GM21723 (cell line): ENCODE results near the gene TLE6.
"Not testable (repeated sequence)": the region's sequence is repeated elsewhere in the genome, so short reads cannot be mapped to it uniquely, and the experiment has no call there.

Experiments
- ATAC-seq: cut with Tn5 transposase; IDR thresholded peaks from one replicate; pipeline ENCODE4 v1.9.1; 2021; ENCODE audit warnings: mild to moderate bottlenecking, moderate library complexity; ENCODE audit not compliant: unreplicated experiment

The TLE6 gene

GRCh38 chr19:3001235-3001800, 24.0 kb downstream of the TLE6 start:
- ATAC-seq = no peak

GRCh38 chr19:3003046-3003445, 25.7 kb downstream of the TLE6 start:
- no peak for ATAC-seq

GRCh38 chr19:3004522-3004921, 27.2 kb downstream of the TLE6 start:
- ATAC-seq = no peak

- ATAC-seq = no peak
Observed at GRCh38 chr19:3005345-3005744, 28.0 kb downstream of the TLE6 start.

DNA sequence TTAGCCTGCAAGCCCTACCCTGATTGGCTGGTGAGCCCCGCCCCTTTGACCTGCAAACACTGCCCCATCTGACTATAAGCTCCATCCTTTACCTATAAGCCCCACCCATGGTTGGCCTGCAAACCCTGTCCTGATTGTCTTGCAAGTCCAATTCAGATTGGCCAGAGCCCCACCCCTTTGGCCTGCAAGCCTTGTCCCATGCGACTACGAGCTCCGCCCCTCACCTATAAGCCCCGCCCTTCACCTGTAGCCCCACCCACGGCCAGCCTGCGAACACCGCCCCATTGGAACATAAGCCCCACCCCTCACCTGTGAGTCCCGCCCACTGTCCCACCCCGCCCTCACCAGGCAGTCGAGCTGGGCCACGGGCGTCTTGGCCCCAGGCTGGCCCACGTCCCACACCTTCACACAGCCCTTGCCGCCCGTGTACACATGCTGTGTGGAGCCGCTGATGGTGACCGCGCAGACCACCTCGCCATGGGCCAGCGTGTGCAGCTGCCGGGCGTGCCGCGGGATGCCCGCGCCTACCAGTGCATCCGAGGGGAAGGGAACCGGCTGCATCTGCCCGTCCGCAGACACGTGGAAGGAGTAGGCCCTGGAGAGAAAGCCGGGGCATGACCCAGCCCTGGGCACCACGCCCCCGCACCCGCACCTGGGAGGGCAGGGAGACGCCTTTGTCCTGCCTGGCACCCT, 28.9 kb downstream of the TLE6 start:
- no peak for ATAC-seq

DNA sequence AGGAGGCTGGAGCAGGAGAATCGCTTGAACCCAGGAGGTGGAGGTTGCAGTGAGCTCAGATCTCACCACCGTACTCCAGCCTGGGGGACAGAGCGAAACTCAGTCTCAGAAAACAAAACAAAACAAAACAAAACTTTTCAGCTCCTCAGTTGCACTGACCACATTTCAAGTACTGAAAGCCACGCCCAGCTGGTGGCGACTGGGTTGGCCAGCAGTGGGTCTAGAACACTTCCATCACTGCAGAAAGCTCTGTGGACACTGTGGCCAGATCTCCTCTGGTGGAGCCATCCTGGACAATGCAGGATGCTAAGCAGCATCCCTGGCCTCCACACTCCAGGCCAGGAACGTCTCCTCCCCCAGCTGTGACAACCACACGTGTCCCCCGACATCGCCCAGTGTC, 30.6 kb downstream of the TLE6 start:
- no peak for ATAC-seq

- no peak for ATAC-seq
Observed at GRCh38 chr19:3008994-3009393, 31.6 kb downstream of the TLE6 start.

DNA sequence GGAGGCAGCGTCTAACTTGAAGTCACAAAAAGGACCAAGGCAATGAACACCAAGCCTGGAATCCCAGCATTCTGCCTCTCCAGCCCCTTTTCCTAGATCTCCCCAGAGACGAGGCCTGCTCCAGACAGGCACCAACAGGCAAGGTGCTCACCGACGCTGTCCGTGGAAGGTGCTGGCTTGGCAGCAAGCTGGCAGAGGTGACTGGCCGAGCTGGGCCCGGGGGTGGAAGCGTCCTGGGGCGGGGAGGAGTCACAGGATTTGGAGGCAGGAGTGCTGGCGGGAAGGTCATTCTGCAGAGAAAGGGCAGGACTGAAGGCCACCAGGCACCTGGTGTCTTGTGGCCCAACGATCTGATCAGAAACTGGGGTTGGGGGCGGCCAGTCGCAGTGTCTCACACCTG, 33.5 kb downstream of the TLE6 start:
- no peak for ATAC-seq

DNA sequence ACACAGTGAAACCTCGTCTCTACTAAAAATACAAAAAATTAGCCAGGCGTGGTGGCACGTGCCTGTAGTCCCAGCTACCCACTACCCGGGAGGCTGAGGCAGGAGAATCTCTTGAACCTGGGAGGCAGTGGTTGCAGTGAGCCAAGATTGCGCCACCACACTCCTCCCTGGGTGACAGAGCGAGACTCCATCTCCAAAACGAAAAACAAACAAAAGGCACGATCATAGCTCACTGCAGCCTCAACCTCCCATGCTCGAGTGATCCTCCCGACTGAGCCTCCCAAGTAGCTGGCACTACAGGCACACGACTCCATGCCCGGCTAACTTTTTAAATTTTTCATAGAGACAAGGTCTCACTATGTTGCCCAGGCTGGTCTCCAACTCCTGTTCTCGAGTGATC, 34.7 kb downstream of the TLE6 start:
- not testable (repeated sequence) for ATAC-seq

- ATAC-seq = no peak
Observed at GRCh38 chr19:3012621-3013262, 35.4 kb downstream of the TLE6 start.

DNA sequence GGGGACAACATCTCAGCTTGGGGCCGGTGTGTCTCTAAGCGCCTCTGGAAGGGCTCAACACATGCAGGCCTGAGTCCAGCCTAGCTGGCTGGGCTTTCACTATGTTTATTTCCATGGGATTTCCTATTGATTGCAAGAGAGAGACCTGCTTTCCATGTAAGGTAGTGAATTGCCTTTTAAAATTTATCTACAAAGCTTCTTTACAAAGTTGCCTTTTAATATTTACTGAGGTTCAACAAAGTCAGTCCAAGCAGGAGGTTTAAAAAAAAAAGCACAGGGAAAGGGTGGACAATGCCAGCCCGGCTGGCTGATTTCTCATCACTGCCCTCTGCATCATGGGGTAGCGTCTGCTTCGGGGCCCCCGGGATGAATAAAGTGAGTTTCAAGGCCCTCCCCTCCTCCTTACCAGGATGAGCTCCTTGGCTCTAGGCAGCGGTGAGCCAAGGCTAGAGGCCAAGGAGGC, 35.9 kb downstream of the TLE6 start:
- ATAC-seq = no peak

DNA sequence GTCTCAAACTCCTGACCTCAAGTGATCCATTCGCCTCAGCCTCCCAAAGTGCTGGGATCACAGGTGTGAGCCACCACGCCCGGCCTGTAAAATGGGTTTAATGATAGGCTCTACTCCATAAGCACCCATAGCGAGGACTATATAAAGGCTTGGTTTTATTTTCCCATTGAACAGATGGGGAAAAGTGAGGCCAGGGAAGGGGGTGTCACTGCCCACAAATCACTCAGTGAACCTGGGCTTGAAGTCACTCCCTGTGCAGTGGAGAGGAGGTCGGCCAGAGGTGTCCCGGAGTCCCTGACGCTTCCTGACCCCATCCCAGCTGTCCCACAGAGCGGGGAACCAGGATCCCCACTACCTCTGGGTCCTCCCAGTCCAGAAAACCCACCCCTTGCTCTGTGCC, 36.8 kb downstream of the TLE6 start:
- no peak for ATAC-seq

DNA sequence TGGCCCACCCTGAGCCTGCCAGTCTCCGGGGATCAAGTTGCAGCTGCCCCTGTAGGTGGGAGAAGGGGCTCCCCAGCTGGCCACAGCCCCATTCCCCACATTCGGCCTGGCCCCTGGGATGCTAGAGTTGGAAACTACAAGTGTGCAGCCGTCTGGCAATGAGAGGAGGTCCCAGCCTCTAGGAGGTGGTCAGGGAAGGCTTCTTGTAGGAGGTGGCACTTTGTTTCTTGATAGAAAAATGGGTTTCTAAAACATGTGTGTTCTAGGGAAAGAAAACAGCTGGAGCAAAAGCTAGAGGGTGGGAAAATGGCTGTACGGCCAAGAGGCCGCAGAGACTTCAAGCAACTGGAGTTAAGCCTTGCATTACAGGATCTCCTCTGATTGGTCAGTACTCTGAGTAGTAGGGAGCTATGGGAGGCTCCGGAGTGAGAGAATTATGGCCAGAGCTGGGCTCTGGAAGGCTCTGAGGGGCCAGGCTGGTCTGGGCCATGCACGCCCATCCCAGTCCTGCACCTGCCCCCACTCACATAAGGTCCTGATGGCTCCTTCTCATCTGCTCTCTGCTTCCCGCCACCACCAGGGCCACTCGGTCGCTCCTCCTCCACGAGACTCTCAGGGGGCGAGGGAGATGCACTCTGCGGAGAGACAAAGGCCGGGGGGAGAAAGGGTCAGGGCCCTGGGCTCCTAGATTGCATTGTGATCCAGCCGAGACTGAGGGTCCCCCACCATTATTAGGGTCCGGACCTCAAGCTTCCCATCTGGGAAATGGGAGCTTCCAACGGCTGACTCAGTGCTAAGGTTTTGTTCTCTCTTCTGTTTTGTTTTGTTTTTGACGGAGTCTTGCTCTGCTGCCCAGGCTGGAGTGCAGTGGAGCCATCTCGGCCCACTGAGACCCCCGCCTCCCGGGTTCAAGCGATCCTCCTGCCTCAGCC, 38.0 kb downstream of the TLE6 start:
- no peak for ATAC-seq

GRCh38 chr19:3017923-3018322, 40.6 kb downstream of the TLE6 start:
- no peak for ATAC-seq

DNA sequence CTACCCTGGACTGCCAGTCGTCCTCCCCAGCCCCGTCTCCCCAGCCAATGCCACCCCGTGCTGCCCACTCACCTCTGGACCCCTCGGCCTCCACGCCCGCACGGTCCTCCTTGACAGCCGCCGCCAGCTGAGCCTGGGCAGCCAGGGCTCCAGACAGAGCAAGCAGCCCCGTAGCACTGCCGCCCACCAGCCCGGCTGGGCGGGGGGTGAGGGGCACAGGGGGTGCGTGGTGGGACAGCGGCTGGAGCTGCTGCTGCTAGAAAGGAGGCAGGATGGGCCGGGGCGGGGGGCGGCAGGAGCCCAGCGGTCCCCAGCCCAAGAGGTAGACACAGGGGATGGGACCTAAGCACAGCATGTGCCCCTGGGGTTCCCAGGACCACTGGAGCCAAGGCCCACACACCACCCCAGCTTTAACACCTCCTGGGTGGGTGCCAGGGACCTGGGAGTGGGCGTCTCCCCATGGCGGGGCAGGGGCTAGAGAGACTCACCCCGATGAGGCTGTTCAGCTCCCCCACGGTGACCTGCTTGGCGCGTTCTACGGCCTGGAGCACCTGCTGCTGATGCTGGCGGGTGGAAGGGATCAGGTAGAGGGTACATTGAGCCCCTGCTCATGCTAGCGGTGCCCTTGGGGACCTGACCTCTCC, 42.0 kb downstream of the TLE6 start:
- no peak for ATAC-seq

GRCh38 chr19:3020321-3020960, 43.1 kb downstream of the TLE6 start:
- ATAC-seq = no peak

- ATAC-seq = no peak
Observed at GRCh38 chr19:3024509-3024869, 47.1 kb downstream of the TLE6 start.

GRCh38 chr19:3024870-3025548, 47.6 kb downstream of the TLE6 start:
- no peak for ATAC-seq

- no peak for ATAC-seq
Observed at GRCh38 chr19:3025549-3025886, 48.2 kb downstream of the TLE6 start.

- no peak for ATAC-seq
Observed at GRCh38 chr19:3026768-3027167, 49.4 kb downstream of the TLE6 start.
